Spleen (tissue), 11 donors: ENCODE measurements around the gene EIF3A. TPM values are rescaled to one million over a fixed set of nuclear protein-coding genes. Genes with fewer than 3 reads are reported as not detected.

Experiments
- DNase-seq: peaks from one replicate; pipeline ENCODE4 v3.0.0-alpha.2; 2020
- H3K27ac ChIP-seq, 8 donors: fragments of 200-600 bp; sonication (generic) in 7 of 8; 1 replicate in 4 of 8; 2 replicates in 4 of 8; pipeline versions ENCODE4 v1.5.0 to v1.8.0; 2016 to 2021; ENCODE audit warnings: inconsistent platforms in 4 of 8, mild to moderate bottlenecking in 4 of 8, moderate library complexity in 1 of 8
- H3K27me3 ChIP-seq, 7 donors: fragments of 200-600 bp; sonication (generic) in 6 of 7; replicated peaks in 1 of 7; 1 replicate in 4 of 7; 2 replicates in 3 of 7; pipeline versions ENCODE4 v1.5.0 to v1.8.0; 2016 to 2021; ENCODE audit warnings: inconsistent platforms in 3 of 7, mild to moderate bottlenecking in 1 of 7
- H3K36me3 ChIP-seq, 6 donors: fragments of 200-600 bp; sonication (generic) in 5 of 6; 1 replicate in 4 of 6; 2 replicates in 2 of 6; pipeline versions ENCODE4 v1.5.0 to v1.8.0; 2016 to 2021; ENCODE audit warnings: inconsistent platforms in 2 of 6
- H3K4me1 ChIP-seq, 6 donors: fragments of 200-600 bp; sonication (generic) in 5 of 6; 1 replicate in 3 of 6; 2 replicates in 3 of 6; pipeline versions ENCODE4 v1.5.0 to v1.8.0; 2016 to 2021; ENCODE audit warnings: inconsistent platforms in 3 of 6
- H3K4me3 ChIP-seq, 8 donors: fragments of 200-600 bp; sonication (generic) in 7 of 8; 1 replicate in 4 of 8; 2 replicates in 4 of 8; pipeline versions ENCODE4 v1.5.0 to v1.8.0; 2016 to 2021; ENCODE audit warnings: inconsistent platforms in 4 of 8, mild to moderate bottlenecking in 4 of 8, moderate library complexity in 2 of 8
- H3K9me3 ChIP-seq, 8 donors: fragments of 200-600 bp; sonication (generic) in 7 of 8; 1 replicate in 4 of 8; 2 replicates in 4 of 8; pipeline versions ENCODE4 v1.5.0 to v1.8.0; 2016 to 2021; ENCODE audit warnings: inconsistent platforms in 4 of 8
- CTCF ChIP-seq, 11 experiments: fragments of 200-600 bp in 7 of 11; fragments of 450-650 bp in 4 of 11; sonication (generic) in 4 of 11; IDR thresholded peaks in 8 of 11; conservative IDR thresholded peaks in 3 of 11; 1 replicate in 7 of 11; 2 replicates in 4 of 11; pipeline versions ENCODE4 v1.4.0 to v1.8.0; 2016 to 2021; ENCODE audit warnings: antibody characterized with exemption in 11 of 11, inconsistent platforms in 4 of 11, mild to moderate bottlenecking in 1 of 11
- POLR2A ChIP-seq, 3 donors: fragments of 450-650 bp; IDR thresholded peaks; one replicate each; pipeline ENCODE4 v1.5.1; 2017; ENCODE audit warnings: antibody characterized with exemption in 3 of 3, mild to moderate bottlenecking in 1 of 3
- POLR2AphosphoS5 ChIP-seq, 3 donors: sonication (generic); formaldehyde crosslinking; IDR thresholded peaks; one replicate each; pipeline ENCODE4 v1.5.1; 2017; ENCODE audit warnings: antibody characterized with exemption in 3 of 3
- WGBS, 5 donors: extraction: QIAGEN DNeasy Blood & Tissue Kit in 3 of 5; methylation state at CpG; one replicate each; pipeline versions ENCODE4 v1.1.5 to v1.1.7; 2013 to 2018; 5-methylcytosine and 5-hydroxymethylcytosine counted together
- intact Hi-C: fragments of 100-400 bp; cut with DNase I; formaldehyde crosslinking; loops from one replicate; pipeline ENCODE4 v1.15.0; 2023; ENCODE audit warnings: low total_unique reads
- polyA plus RNA-seq, 3 donors: library from polyadenylated mRNA; stranded (reverse); fragments of 200-250 nt; gene quantifications; one replicate each; pipeline ENCODE4 v1.2.1, GENCODE V29; 2013
- total RNA-seq, 7 donors: library from RNA; depleted of rRNA in 3 of 7; stranded (reverse); fragments of >200 nt in 3 of 7; fragmentation: NEBNext Ultra II Directional in 4 of 7; extraction: Animal tissue kit (Norgen Biotek cat#: 25700) in 4 of 7; gene quantifications; one replicate each; pipeline versions ENCODE4 v1.1.0 to v1.2.1, GENCODE V29; 2016 to 2021
- donor health status: healthy with polysubstance abuse.
- donor health status: DM: no; HTN: no; CAD: no; lungs with moderate emphysema.
- donor health status: DM: no; HTN: no; CAD: no.
- donor health status: Bipolar disorder and iron deficiency.
- donor health status: healthy.
- donor health status: DM: no; HTN: no; CAD: no.
- donor health status: DM: yes; HTN: yes; CAD: no.

The EIF3A gene
- total and polyA plus RNA-seq, 10 donors, result 21.9 to 93.9 (median 84.3) TPM

GRCh38 chr10:118993214-118993613, 87.4 kb downstream of the EIF3A start:
- H3K27ac ChIP-seq, result no peak overlapping the region
- no peak overlapping the region for H3K4me3 ChIP-seq
- WGBS, 5 donors, result 79 to 91% (median 84%) methylated on average over 3 of the region's 3 CpGs
- H3K9me3 ChIP-seq, result peaks cover 0 to 9% (median 3%) of the 10 kb centered on the region in 8 donors
- H3K36me3 ChIP-seq, result no peaks in the 10 kb centered on the region
- intact Hi-C loops, result no loop called here
- H3K4me1 ChIP-seq, result no peaks in the 10 kb centered on the region
- no peak for TF ChIP-seq CTCF (IDR thresholded peaks at IDR 0.05 in 8 of 11, conservative IDR thresholded peaks at IDR 0.05 in 3 of 11)
- no peak for TF ChIP-seq POLR2A (IDR thresholded peaks at IDR 0.05)
- TF ChIP-seq POLR2AphosphoS5 (IDR thresholded peaks at IDR 0.05), result no peak
- DNase-seq, result no peak
- peaks cover 0 to 2% (median 0%) of the 10 kb centered on the region in 7 donors for H3K27me3 ChIP-seq

GRCh38 chr10:118992496-118992895, 88.1 kb downstream of the EIF3A start:
- no peak for DNase-seq
- Histone ChIP-seq H3K4me1 (no peaks in the 10 kb centered on the region), H3K36me3 (no peaks in the 10 kb centered on the region), H3K4me3 (no peak overlapping the region), H3K27ac (no peak overlapping the region), H3K9me3 (peaks cover 0 to 9% (median 3%) of the 10 kb centered on the region in 8 donors), H3K27me3 (no peaks in the 10 kb centered on the region)
- 64 to 86% (median 79%) methylated on average over 2 of the region's 2 CpGs for WGBS, 5 donors
- TF ChIP-seq CTCF (IDR thresholded peaks at IDR 0.05 in 8 of 11, conservative IDR thresholded peaks at IDR 0.05 in 3 of 11) (no peak), POLR2AphosphoS5 (IDR thresholded peaks at IDR 0.05) (no peak), POLR2A (IDR thresholded peaks at IDR 0.05) (no peak)
- intact Hi-C loops, result no loop called here

- Histone ChIP-seq H3K27ac (no peak overlapping the region), H3K27me3 (no peaks in the 10 kb centered on the region), H3K4me1 (no peaks in the 10 kb centered on the region), H3K9me3 (peaks cover 0 to 24% (median 17%) of the 10 kb centered on the region in 8 donors), H3K36me3 (no peaks in the 10 kb centered on the region), H3K4me3 (no peak overlapping the region)
- intact Hi-C loops, result no loop called here
- TF ChIP-seq POLR2A (IDR thresholded peaks at IDR 0.05) (no peak), CTCF (IDR thresholded peaks at IDR 0.05 in 8 of 11, conservative IDR thresholded peaks at IDR 0.05 in 3 of 11) (no peak), POLR2AphosphoS5 (IDR thresholded peaks at IDR 0.05) (no peak)
- WGBS, 5 donors, result 81 to 98% (median 92%) methylated on average over 1 of the region's 1 CpG
- DNase-seq, result no peak
Observed at GRCh38 chr10:118990326-118990725, 90.3 kb downstream of the EIF3A start.

GRCh38 chr10:118986815-118987790, 93.5 kb downstream of the EIF3A start:
- 60 to 81% (median 67%) methylated on average over 7 of the region's 7 CpGs for WGBS, 5 donors
- no peaks in the 10 kb centered on the region for H3K4me1 ChIP-seq
- peaks cover 0 to 43% (median 31%) of the 10 kb centered on the region in 8 donors for H3K9me3 ChIP-seq
- H3K4me3 ChIP-seq, result no peak overlapping the region
- intact Hi-C loops, result no loop called here
- no peaks in the 10 kb centered on the region for H3K36me3 ChIP-seq
- TF ChIP-seq CTCF (IDR thresholded peaks at IDR 0.05 in 8 of 11, conservative IDR thresholded peaks at IDR 0.05 in 3 of 11) (no peak), POLR2A (IDR thresholded peaks at IDR 0.05) (no peak), POLR2AphosphoS5 (IDR thresholded peaks at IDR 0.05) (no peak)
- no peak for DNase-seq
- no peak overlapping the region for H3K27ac ChIP-seq
- H3K27me3 ChIP-seq, result peaks cover 0 to under 1% (median 0%) of the 10 kb centered on the region in 7 donors
